GM18951 (cell line): Measurements from ENCODE around the gene DHX16.

Experiments used
- POLR2A ChIP-seq: IDR thresholded peaks from 4 replicates; pipeline ENCODE4 v1.6.1; 2011; ENCODE audit warnings: mild to moderate bottlenecking; ENCODE audit not compliant: insufficient read length, insufficient read depth; ENCODE audit errors: extremely low read depth
- in situ Hi-C: fragments of 300-500 bp; cut with MboI; formaldehyde crosslinking; loops from one replicate; pipeline ENCODE4 v1.12.0; 2022; ENCODE audit warnings: low sequenced_read_pairs, mixed read lengths, inconsistent platforms; ENCODE audit not compliant: unreplicated experiment

The DHX16 gene

GRCh38 chr6:30688569-30688968, 15.8 kb upstream of the DHX16 start:
- peak; percentile 58 for TF ChIP-seq POLR2A
- in situ Hi-C loops, result no loop called here

GRCh38 chr6:30687659-30688431, 15.0 kb upstream of the DHX16 start:
- peak; percentile 57 for TF ChIP-seq POLR2A
- in situ Hi-C loops, result no loop called here

- peak; percentile 75 for TF ChIP-seq POLR2A
- in situ Hi-C loops, result no loop called here
Measured at GRCh38 chr6:30686908-30687658, 14.3 kb upstream of the DHX16 start.

- in situ Hi-C loops, result no loop called here
- peak; percentile 59 for TF ChIP-seq POLR2A
Measured at GRCh38 chr6:30686009-30686907, 13.5 kb upstream of the DHX16 start, which contains the start of gene PPP1R18. PPP1R18 (minus strand) TSS chr6:30686645; CDS start chr6:30686018, 627 bp downstream.

GRCh38 chr6:30685157-30686008, 12.6 kb upstream of the DHX16 start:
- in situ Hi-C loops, result no loop called here
- TF ChIP-seq POLR2A, result no peak

GRCh38 chr6:30684386-30685156, 11.8 kb upstream of the DHX16 start:
- in situ Hi-C loops, result no loop called here
- peak; percentile 13 for TF ChIP-seq POLR2A

- TF ChIP-seq POLR2A, result no peak
- in situ Hi-C loops, result no loop called here
Measured at GRCh38 chr6:30683980-30684338, 11.2 kb upstream of the DHX16 start.

- no peak for TF ChIP-seq POLR2A
- in situ Hi-C loops, result no loop called here
Measured at GRCh38 chr6:30683183-30683979, 10.6 kb upstream of the DHX16 start.

- in situ Hi-C loops, result no loop called here
- TF ChIP-seq POLR2A, result peak; percentile 75
Measured at GRCh38 chr6:30682143-30683117, 9.6 kb upstream of the DHX16 start.

GRCh38 chr6:30681766-30682142, 8.9 kb upstream of the DHX16 start:
- in situ Hi-C loops, result no loop called here
- no peak for TF ChIP-seq POLR2A
